ENCODE measurements around the gene NRXN2.
"Not testable (repeated sequence)": the region's sequence is repeated elsewhere in the genome, so short reads cannot be mapped to it uniquely, and the experiment has no call there.

The NRXN2 gene

DNA sequence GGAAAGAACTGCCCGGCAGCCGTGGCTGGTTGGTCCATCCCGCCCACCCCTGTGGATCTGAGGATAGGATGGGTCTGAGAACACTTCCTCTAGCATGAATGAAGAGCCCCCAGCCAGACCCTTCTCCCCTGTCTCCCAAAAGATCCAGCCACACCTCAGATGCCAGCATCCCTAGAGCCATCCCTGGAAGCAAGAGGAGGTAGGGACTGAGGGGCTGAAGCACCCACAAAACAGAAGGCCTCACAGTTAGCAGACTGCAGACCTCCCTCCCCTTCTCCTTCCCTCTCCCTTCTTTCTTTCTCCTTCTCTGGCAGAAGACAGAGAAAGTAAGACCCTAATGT lies 1.7 kb downstream of the NRXN2 start:
- DNase-seq (ENCODE audit: low read depth in 3 of 3), result no peak

DNA sequence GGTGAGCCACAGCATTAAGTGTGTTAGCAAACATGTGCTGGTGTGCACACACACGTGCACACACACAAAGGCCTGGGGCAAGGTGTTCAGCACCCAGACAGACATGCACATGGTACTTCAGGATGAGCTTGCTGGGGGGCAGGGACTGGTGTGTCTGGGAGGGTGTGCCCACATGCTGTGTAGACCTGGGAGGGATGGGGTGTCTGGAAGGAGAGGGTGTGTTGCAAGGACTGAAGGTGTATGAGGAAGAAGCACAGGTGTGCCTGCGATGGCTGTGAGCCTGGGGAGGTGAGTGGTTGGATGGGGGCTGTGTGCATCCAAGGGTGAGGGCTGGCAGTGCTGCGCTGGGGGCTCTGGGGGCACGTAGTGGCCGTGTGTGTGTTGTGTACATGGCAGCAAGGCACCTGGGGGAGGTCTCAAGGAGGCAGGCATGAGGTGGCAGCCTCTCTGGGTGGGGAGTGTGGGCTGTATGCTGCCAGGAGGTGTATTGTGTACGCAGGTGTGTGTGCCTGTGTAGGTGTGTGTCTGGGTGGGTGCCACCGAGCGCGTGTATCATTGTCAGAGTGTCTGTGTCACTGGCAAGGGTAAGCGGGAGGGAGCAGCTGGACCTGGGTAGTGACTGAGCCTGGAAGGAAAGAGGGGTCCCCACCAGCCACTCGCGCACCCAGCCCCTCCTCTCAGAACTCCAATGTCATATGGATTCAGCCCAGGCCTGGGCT lies 2.2 kb downstream of the NRXN2 start:
- DNase-seq (ENCODE audit: low read depth in 3 of 3), result no peak

DNA sequence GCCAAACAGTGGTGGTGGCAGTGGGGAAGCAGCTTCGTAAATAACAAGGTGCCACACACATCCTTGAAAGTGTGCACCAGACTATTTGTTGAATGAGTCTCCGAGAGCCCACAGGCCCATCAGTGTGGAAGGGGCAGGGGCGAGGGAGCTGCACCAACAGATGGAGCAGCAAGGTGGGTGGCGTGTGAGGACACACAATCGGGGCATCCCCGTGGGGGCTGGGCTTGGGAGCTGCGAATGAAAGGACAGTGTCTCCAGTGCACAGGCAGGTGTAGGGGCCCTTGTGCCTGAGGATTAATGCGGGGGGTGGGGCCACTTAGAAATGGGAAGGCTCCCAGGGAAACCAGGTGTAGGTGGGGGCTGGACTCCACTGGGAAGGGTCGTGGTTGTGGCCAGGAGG lies 2.8 kb downstream of the NRXN2 start:
- DNase-seq (ENCODE audit: low read depth in 3 of 3), result no peak

DNA sequence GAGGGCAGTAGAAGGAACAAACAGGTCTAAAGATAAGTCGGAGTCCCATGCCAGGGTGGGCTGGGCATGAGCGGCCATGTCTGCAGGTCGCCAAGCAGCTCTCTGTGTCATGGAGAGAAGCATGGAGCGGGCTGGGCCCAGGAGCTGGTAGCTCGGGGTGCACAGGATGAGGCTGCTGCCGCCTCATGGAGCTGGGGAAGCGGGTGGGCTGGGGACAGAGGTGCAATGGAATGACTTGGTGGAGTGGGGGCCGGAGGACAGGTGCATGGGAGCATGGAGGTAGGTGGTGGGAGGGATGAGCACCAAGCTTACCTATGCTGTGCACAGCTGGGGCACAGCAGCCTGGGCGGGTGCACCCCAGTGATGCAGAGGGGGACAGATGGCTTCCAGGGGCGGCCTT lies 3.6 kb downstream of the NRXN2 start:
- DNase-seq (ENCODE audit: low read depth in 3 of 3), result no peak

DNA sequence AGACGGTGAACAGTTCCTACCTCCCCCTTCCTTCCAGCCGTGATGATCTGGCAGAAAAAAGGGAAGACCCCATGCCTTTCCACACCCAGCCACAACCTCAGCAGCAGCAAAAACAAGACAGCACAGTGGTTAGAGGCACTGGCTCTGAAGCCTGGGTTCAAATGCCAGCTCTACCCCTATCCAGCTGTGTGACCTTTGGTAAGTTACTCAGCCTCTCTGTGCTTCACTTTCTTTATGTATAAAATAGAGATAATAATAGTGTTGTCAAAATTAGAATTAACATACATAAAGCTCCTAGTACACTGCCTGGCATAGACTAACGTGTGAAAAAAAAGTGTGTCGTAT lies 4.2 kb downstream of the NRXN2 start:
- no peak for DNase-seq (ENCODE audit: low read depth in 3 of 3)

DNA sequence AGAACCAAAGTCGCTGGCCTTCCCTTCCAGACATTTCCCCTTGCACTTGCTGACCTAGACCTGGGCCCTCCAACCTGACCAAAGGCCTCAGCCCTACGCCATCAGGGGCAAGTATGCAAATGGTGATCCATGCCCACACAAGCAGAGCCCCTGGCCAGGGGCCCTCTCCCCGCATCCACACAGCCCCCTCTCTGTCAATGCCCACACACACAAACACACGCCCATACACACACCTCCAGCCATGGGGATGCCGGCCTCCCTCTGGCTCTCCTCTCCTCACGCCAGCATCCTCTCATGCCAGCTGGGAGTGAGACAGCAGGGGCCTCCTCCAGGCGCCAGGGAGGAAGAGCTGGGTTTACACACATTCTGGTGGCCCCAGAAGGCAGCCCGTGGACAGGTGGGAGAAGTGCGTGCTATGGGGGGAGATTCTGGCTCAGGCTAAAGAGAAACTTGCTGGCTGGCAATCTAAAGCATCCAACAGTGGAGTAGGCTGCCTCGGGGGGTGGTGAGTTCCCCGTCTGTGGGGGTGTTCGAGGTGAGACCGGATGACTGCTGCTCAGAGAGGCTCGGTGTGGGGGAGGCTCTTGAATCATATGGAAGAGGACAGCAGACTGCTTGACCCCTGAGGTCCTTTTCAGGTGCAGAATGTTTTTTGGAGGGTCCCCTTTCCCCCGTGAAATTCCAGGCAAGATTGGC lies 4.8 kb downstream of the NRXN2 start:
- no peak for DNase-seq (ENCODE audit: low read depth in 3 of 3)

DNA sequence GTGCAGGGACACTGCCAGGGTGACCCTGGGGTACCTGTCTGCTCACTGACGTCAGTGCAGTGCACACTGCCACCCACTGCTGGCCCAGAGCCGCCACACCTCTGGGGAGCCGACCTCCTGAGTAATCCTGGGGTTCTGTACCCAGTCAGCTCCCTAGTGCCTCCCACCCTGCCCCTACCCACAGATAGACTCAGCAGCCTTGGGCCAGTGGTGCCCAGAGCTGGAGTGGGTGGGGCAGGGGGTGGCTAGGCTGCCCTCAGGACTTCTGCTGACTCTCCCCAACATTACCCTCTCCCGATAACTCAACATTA lies 5.8 kb downstream of the NRXN2 start:
- DNase-seq (ENCODE audit: low read depth in 3 of 3), result no peak

DNA sequence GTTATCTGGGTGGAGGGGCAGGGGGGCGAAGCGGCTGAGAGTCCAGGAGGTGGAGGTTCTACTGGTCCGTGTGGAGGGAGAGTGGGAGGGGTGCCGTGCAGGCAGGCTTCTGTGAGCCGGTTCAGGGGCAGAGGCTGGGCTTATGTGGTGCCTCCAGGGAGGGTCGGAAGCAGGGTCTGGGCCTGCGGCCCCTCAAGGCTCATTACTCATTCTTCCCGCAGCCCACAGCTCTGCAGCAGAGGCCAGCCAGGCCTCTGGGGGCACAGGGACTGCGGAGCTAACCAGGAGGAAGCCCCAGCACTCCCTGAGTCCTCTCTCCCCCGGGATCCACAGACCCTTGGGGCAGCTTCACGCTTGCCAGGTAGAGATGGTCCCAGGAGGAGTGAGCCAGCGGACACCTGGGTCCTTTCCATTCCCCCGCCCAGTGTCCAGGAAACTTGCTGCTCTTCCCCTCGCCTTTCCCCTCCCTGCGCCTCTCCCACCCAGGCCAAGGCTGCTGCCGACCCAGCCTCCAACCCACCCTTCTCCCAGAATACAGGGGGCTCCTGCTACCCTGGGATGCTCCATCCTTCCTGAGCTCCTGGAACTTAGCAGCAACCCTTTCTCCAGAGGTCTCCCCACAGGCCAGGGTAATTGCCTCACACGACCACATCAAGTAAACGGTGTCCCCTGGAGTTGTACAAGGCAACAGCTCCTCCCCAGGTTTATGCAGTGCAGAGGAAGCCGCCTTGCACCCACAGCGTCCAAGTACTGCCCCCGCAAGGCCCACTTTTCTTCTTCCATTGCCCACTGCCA lies 6.3 kb downstream of the NRXN2 start:
- no peak for DNase-seq (ENCODE audit: low read depth in 3 of 3)

DNA sequence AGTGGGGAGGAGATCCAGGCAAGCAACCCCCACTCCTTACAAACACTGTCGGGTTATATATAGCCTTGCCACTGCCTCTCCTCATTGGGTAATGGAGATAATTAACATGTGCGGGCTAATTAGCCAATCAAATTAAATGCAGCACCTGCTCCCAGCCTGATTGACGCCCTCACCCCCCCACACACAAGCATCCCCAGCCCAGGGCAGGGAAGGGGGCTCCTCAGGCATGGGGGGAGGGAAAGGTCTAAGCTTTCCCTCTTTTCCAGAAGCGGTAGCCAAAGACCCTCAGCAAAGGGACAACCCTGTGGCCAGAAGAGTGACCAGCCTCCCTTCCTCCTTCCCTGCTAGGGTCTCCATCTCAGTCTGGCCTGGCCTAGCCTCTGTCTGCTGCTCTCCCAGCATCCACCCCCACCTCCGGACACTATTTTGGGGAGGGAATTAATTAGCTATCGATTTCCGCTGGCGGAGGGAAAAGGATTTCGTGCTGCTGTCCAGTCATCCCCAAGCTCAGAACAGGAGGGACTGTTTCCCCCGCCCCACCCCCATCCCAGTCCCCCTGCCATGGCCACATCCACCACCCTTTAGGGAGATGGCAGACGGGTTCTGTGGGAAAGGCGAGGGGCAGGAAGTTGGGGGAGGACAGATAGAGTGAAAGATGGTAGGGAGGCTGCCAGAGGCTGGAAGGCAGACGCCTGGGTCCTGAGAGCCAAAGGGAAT lies 7.1 kb downstream of the NRXN2 start:
- no peak for DNase-seq (ENCODE audit: low read depth in 3 of 3)

DNA sequence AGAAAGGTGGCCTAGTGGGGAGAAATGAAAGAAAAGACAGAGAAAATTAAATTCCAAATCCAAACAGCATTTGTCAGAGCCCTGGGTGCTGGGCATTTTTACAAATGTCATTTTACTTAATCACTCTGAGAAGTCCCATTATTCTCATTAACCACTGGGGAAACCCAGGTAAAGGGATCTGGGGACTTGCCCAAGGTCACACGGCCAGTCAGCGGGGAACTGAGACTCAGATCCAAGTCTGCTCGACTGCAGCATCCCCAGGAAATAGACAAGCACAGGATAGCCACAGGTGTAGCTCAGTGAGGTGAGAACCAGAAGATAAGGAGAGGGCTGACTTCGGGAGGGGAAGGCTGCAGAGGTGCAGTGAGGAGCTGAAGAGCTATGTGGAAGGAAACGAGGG lies 7.9 kb downstream of the NRXN2 start:
- no peak for DNase-seq (ENCODE audit: low read depth in 3 of 3)

DNA sequence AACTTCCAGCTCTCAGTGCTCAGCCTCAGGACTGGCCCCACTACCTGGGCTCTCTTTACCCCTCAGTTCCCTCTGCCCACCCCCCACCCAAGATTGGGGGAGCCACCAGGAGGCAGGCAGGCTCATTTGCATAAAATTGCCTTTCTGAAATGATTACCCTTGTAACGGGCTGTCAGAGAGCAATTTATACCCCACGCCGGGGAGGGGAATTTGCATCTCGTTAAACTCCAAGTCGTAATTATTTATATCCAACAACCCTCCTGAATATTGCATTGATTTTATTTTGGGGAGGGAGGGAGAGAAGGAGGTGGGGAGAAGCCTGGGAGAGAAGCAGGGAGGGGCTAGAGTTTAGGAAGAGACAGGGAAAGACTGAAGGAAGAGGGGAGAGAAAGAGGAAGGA lies 8.3 kb downstream of the NRXN2 start:
- no peak for DNase-seq (ENCODE audit: low read depth in 3 of 3)

DNA sequence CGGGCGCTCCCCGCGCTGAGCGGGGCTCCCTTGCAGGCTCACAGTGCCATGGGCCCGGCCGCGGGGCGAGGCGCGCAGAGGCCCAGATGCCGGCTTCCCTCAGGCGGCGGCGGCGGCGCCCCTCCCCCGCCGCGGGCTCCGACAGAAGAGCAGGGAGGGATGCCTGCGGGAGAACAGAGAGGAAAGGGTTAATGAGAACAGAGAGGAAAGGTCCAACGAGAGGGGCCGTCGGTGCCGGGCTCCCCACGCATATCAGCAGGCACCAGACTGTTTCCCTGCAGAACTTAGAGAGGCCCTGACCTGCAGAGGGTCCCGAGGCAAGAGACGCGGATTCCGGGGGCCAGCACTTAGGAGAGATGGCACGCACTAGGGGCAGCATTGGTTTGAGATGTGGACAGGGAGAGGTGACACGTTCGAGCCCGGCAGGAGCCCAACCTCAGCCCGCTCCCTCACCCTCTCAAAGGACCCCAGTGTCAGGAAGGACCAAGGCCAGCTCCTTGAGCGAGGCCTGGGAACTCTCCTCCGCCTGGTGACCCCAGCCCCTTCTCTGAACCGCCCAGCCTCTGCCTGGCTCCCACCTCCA lies 9.1 kb downstream of the NRXN2 start:
- no peak for DNase-seq (ENCODE audit: low read depth in 3 of 3)

DNA sequence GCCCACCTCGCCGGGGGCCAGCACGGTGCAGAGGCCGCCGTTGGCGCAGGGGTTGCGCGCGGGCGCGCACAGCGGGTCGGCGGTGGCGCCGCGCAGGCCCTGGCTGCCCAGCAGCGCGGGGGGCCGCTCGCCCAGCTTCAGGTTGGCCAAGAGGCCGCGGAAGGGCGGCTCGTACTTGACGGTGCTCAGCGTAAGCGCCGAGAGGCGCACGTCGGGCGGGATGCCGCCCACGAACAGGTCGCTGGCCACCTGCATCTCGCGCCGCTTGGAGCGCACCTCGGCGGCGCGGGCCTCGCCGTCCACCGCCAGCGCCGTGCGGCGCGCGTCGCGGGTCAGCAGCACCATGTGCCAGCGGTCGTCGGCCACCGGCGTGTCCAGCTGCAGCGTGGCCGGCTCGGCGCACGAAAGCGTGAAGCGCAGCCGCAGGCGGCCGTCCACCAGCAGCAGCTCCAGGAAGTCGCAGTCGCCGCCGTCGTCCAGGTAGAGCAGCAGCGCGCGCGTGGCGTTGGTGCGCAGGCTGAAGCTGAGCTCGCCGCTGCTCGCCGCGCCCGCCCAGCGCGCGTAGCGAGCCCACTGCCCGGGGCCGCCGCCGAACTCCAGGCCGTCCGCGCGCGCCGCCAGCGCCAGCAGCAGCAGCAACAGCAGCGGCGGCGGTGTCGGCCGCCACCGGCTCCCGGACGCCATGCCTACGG lies 9.8 kb downstream of the NRXN2 start:
- no peak for DNase-seq (ENCODE audit: low read depth in 3 of 3)

DNA sequence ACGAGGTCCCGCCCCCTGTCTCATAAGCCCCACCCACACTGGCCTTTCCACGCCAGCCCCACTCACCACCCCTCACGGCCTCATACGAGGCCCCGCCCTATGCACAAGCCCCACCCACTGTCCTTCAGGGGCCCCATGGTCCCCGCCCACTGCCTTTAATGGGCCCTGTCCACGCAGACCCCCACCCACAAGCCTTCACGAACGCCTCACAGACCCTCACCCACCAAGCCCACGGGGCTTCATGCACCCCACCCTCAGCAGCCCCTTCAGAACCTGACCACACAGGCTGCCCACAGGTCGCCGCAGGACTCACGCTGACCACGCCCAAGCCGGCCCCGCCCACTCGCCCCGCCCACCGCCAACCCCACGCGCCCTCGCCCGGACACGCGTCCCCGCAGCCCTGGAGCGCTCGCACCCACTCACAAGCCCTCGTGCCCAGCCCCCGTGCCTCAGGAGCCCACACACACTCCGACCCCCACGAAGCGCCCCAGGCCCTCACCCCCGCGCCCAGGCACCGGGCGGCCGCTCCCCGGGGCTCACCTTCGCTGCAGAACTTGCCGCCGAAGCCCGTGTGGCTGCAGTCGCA lies 10.5 kb downstream of the NRXN2 start:
- no peak for DNase-seq (ENCODE audit: low read depth in 3 of 3)

DNA sequence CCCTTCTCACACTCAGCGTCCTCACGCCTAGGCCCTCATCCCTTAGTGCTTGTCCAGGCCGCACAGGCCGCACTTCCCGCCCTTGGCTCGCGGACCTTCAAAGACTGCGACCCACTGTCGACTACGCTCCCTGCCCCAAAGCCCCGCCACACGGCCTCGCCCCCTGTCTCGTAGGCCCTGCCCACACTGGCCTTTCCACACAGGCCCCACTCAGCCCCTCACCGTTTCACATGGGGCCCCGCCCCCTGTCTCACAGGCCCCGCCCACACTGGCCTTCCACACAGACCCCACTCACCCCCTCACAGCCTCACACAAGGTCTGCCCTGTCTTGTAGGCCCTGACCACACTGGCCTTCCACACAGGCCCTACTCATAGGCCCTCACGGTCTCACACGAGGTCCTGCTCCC lies 11.0 kb downstream of the NRXN2 start:
- no peak for DNase-seq (ENCODE audit: low read depth in 3 of 3)

DNA sequence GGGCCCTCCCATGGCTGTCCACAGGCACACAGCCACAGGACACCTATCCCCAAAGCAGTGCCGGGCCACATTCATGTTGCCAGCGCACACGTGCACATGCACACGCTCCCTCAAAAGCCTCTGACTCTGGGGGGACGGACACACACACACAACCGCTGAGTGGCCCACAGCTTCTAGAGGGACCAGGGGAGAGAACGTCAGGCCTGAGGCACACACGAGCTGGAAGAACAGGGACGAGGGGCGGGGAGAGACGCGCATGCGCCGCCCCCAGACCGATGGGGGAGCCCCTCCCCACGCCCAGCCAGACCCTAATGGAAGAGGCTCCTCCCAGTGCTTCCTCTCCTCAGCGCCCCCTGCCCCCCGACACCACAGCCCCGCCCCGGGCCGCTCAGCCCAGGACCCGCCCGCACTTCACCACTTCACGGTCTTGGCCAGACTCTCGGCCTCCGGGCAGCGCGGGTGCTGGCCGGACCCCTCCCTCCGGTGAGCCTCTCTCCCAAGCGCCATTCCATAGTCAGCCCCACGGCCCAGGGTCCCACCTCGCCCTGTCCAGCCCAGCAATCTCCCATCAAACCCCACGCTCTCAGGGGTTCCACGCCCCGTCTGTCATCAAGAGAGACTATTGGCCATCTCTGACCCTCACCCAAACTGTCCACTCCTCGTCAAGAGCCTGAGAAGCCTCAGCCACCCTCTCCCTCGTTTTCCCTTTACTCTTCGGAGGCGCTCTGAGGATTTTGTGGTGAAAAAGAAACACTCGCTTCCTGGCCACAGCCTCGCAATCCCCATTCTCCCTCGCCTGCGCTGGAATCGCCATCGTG lies 11.7 kb downstream of the NRXN2 start:
- DNase-seq (ENCODE audit: low read depth in 3 of 3), result no peak

DNA sequence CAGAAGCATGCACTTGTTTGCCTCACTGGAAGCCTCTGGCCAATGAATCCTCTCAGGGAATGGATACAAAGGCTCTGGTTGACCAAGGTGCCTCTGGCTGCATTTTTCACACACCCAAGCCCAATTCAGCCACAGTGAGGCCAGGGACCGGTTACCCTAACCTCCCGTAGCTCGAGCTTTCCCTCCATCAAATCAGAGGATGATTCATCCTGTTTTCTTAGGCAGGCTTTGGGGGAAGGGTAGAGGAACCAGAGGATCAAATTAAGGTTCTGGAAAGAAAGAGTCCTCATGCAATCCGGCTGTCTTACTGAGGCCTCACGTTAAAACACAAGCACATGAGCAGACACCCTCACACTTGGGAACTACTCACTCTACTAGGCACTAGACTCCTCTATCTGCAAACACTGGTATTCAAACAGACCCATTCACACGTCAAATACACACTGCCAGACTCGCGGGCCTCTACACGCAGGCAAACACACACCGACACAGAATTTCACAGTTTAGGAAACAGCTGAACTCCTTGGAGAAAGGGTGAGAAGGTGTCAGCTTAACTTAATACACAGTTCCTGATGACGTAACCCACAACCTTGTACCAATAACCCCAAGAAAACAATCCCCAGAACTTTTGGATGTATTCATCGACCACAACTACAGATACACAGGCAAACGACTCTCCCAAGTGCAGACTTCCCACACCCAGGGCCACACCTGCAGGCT lies 12.4 kb downstream of the NRXN2 start:
- DNase-seq (ENCODE audit: low read depth in 3 of 3), result no peak

DNA sequence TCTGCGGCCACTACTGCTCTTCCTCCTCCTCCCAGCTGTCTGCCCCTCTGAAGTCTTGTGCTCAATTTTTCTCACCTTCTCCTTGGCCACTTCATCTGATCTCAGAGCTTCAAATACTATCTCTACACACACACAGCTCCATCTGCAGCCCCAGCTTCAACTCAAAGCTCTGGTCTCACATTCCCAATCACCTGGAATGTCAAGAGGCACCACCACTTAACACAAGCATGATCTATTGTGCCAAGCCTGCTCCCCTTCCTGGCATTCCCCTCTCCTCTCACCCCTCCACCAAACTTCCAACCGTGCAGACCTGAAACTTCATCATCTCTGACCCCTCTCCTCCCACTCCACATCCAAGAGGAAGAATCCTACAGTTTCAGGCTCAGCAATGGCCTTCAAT lies 17.5 kb downstream of the NRXN2 start:
- no peak for DNase-seq (ENCODE audit: low read depth in 3 of 3)

DNA sequence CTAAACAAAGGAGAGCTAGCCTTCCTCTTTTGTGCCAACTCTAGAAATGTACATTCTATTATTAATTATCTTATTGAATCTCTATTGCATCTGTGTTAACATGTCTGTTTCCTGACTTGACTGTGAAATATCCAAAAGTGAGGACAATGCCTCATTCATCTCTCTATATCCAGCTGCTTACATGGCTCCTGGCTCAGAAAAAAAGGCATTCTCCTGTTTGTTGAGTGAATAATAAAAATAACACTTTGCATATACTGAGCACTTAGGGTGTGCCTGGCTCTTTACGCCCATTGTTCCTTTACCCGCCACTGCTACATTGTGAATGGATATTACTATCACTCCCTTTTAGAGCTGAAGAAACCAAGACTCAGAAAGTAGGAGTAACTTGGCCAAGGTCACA lies 19.9 kb downstream of the NRXN2 start:
- DNase-seq (ENCODE audit: low read depth in 3 of 3), result no peak

DNA sequence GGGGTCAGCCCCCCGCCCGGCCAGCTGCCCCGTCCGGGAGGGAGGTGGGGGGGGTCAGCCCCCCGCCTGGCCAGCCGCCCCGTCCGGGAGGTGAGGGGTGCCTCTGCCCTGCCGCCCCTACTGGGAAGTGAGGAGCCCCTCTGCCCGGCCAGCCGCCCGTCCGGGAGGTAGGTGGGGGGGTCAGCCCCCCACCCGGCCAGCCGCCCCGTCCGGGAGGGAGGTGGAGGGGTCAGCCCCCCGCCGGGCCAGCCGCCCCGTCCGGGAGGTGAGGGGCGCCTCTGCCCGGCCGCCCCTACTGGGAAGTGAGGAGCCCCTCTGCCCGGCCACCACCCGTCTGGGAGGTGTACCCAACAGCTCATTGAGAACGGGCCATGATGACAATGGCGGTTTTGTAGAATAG lies 21.0 kb downstream of the NRXN2 start:
- DNase-seq (ENCODE audit: low read depth in 3 of 3), result not testable (repeated sequence)
